HL-60 (cell line): Measurements from ENCODE around the gene PDE3A.

Experiments
- POLR2AphosphoS5 ChIP-seq: IDR thresholded peaks from 2 replicates; pipeline ENCODE4 v1.6.1; 2012; ENCODE audit warnings: low read depth
- TF ChIP-seq, protein P1 (sequence below): IDR thresholded peaks from one replicate; pipeline ENCODE4 v1.5.1; 2011; ENCODE audit warnings: low read length, control low read depth, inconsistent platforms; ENCODE audit not compliant: insufficient read depth

DNA sequence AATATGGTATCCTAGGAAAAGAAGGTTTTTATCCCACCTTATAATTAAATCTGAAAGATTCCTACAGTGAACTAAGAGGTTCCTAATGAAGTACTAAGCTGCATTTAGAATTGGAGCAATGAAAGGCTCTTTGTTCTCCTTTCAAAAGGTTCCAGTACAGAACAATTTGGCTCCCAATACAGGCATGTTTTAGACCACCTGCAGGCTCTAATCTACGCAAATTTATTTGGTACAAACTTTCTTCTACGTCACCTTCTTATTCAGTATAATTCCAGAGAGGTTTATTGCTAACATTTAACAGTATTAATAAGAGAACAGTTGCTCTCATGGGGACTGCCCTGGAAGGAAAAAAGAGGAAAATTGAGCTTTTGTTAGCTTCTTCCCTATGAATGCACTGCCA is 289.2 kb downstream of the PDE3A start:
- TF ChIP-seq, protein P1, sequence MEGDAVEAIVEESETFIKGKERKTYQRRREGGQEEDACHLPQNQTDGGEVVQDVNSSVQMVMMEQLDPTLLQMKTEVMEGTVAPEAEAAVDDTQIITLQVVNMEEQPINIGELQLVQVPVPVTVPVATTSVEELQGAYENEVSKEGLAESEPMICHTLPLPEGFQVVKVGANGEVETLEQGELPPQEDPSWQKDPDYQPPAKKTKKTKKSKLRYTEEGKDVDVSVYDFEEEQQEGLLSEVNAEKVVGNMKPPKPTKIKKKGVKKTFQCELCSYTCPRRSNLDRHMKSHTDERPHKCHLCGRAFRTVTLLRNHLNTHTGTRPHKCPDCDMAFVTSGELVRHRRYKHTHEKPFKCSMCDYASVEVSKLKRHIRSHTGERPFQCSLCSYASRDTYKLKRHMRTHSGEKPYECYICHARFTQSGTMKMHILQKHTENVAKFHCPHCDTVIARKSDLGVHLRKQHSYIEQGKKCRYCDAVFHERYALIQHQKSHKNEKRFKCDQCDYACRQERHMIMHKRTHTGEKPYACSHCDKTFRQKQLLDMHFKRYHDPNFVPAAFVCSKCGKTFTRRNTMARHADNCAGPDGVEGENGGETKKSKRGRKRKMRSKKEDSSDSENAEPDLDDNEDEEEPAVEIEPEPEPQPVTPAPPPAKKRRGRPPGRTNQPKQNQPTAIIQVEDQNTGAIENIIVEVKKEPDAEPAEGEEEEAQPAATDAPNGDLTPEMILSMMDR = no peak
- TF ChIP-seq POLR2AphosphoS5 = no peak
